HG02798 (cell line): ENCODE data around the gene BRD2.

ENCODE experiments used
- ATAC-seq: cut with Tn5 transposase; IDR thresholded peaks from one replicate; pipeline ENCODE4 v1.9.1; 2021; ENCODE audit warnings: mild to moderate bottlenecking; ENCODE audit not compliant: unreplicated experiment, poor library complexity

The BRD2 gene

GRCh38 chr6:32947552-32948465 is 20.6 kb upstream of the BRD2 start:
- no peak for ATAC-seq

GRCh38 chr6:32949113-32949512 is 19.3 kb upstream of the BRD2 start:
- no peak for ATAC-seq

DNA sequence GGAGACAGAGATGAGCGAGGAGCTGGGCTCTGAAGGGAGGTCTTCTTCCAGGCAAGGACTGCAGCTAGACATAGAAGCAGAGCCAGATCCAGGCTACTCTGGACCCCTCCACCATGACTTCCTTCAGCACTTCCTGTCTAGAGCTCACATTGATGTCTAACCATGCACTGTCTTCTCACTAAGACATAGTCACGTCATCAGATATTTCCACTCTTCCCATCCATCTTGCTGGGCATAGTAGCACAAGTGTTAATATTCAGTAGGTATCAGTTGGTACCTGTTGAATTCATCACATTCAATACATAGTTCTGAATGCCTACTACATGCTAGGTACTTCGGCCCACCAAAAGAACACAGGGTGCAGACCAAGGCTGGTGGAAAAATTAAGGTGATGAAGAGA is 18.4 kb upstream of the BRD2 start:
- ATAC-seq: no peak

- no peak for ATAC-seq
Measured at GRCh38 chr6:32950449-32950848, 17.9 kb upstream of the BRD2 start.

GRCh38 chr6:32952817-32953739 is 15.3 kb upstream of the BRD2 start, which contains the start of gene HLA-DMA:
HLA-DMA (minus strand) TSS chr6:32953097; CDS start chr6:32953036, 61 bp downstream.
- peak; percentile 87 for ATAC-seq

GRCh38 chr6:32953775-32954174 is 14.6 kb upstream of the BRD2 start:
- no peak for ATAC-seq

DNA sequence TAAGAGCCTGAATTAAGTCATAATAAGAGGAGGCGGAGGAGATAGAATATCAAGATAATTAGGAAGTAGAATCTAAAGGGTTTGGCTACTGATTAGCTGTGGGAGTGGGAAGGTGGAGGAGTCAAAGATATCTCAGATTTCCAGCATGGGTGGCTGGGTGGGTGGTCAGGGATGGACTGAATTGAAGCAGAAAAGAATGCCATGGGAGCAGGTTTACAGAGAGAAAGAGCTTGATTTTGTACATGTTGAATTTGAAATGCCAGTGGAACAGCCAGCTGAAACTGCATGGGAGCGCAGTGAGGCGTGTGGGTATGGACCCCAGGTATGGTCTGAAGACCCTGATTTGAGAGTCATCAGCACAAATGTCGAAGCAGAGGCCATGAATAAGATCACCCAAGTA is 14.1 kb upstream of the BRD2 start:
- no peak for ATAC-seq

DNA sequence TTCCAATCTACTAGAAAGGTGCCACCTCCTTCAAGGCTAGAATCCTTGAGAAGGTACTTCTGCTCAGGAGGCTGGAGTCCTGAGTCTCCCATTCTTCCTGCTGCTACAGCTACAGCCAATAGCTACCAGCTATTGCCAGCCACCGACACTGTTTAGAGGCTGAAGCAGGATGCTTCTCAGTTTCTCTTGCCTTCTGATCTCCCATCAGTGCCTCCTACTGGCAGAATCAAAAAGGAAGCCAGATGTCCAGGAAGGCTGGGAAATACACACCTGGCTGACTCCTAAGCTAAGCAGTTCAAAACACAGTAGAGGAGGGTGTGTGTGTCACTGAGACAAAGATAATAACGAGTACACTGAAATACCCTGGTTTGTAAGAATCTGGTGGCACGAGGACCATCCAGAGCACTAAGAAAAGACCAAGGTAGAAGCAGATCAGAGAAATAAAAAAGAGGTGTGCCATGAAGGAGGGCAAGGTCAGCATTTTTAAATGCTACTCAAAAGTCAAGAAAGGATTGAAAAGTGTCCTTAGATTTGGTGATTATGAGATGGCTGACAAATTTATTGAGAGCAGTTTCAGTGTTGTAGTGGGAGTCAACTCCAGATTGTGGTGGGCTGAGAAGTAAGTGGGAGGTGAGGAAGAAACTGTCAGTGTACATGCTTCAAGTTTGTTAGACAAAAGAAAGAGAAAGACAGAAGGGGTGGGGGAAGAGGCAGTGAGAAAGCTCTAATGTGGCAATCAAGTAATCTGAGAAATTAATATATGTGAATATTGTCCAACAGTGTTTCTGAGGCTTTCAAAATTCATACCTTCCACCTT is 13.2 kb upstream of the BRD2 start:
- no peak for ATAC-seq

DNA sequence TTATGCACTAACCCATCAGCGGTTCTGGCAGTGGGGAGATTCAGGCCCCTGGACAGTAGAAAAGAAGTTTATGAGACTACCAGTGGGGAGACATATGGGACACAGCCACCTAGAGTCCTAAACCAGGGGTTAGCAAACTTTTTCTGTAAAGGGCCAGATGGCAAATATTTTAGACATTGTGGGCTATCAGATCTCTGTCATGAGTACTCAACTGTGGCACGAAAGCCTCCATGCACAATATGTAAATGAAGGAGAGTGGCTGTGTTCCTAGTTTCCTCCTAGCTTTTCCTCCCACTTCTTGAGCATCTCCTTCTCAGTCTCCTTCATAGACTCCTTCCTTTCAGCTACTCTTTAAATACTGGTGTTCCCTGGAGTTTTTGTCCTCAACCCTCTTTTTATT is 12.2 kb upstream of the BRD2 start:
- ATAC-seq: no peak

DNA sequence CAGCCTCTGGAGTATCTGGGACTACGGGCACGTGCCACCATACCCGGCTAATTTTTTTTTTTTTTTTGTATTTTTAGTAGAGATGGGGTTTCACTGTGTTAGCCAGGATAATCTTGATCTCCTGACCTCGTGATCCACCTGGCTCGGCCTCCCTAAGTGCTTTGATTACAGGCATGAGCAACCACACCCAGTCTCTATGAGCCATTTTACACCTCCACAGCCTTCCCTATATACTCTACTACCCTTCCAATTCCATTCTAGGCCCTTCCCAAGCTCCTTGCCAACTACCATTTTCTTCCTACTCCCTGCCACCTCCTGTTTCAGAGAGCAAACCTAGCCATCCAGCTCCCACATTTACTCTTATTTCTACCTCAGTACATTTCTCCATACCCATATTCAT is 7.8 kb upstream of the BRD2 start:
- ATAC-seq: no peak

DNA sequence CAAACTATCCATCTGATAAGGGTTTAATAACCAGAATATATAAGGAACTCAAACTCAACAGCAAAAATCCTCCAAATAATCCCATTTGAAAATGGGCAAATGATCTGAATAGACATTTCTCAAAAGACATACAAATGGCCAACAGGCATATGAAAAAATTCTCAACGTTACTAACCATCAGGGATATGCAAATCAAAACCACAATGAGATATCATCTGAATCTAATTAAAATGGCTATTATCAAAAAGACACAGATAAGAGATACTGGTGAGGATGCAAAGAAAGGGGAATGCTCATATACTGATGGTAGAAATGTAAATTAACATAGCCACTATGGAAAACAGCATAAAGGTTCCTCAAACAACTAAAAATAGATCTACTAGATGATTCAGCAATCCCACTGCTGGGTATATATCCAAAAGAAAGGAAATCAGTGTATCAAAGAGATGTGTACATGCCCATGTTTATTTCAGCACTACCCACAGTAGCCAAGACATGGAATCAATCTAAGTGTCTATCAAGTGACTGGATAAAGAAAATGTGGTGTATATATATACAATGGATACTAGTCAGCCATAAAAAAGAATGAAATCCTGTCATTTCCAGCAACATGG is 6.1 kb upstream of the BRD2 start:
- no peak for ATAC-seq

DNA sequence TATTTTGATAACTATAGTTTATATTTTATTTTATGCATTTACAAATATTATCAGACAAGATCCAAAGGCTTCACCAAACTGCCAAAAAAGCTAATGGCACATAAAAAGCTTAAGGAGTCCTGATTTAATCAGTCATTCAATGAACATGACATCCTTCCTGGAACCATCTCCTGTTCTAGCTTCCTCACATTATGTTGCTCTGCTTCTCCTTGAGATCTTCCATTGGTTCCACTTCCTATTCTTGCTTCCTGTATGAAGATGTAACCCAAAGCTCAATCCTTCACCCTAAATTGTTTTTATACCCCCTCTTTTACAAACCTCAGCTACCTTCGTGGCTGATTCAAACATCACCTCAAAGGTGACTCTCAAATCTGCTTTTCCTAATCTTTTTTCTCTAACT is 4.5 kb upstream of the BRD2 start:
- no peak for ATAC-seq

GRCh38 chr6:32964776-32965175 is 3.6 kb upstream of the BRD2 start:
- ATAC-seq: no peak

DNA sequence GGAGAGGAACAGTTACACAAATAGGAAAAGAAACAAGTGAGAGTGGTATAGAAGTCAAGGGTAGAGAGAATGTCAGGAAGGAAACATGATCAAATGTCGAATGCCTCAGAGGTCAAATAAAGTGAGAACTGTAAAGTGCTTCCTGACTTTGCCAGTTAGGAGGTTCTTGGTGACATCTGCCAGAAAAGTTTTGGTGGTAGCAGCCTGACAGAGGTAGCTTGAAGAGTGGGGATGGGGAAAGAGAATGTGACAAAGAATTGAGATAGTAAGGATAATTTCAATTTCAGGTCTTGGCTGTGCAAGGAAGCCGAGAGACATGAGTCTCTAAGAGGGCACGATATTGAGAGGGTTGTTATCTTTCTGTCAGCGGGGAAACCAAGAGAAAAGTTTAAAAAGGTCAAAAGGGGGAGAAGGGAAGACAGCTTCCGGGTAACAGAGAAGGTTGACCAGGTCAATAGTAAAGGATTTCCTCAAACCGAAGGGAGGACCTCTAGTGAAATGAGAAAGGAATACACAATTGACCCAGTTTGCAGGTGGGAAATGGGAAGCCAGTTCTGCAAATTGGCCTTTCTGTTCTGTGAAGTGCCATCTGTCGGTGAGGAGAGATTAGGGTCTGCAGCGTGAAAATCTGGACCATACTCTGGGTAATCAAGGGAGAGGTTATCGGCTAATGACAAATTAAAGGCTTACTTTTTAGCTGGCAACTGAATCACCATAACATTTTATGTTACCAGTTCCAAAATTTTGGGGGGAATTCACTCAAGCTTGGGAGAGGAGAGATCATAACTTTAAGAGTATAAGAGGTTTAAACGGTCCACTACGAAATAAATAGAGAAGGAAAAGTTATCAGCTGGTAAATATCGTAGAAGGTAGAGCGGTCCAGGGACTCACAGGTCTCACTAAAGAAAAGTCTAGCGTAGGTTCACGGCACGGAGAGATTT is 973 bp upstream of the BRD2 start:
- ATAC-seq: no peak

GRCh38 chr6:32968867-32969684 is 682 bp downstream of the BRD2 start:
- ATAC-seq: no peak

DNA sequence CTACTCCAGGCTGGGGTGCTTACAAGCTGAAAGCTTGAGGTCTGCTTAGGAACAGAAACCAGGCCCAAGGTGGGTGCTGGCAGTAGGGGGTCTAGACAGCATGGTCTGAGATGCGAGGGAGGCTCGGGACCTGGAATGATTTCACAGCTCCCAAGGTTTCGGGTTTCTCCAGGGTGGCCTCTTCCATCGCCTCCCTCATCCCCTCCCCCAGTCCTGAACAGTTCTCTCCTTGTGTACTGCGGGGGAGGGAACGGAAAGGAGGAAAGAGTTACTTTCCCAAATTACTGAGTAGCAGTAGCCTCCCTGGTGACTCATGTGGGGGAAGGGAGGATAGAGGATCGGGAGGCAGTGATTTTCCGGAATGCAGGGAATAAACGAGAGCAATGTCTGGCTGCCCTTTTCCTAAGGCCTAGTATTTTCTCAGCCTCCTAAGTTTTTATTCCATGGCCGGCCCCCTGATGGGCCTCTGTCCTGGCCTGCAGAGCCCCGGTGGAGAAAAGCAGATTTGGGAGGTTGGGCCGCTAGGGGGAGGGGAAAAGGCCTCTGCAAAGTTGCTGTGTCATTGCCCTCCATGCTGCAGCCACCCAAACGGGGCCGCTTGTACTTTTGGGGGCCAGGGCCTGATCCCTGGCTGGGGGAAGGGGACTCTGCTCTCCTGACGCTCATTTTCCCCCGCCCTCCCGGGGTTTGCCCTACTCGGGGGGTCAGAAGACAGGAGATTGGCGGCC is 1.5 kb downstream of the BRD2 start:
- ATAC-seq: no peak
